Stimulated activated CD8-positive, alpha-beta memory T cell treated with anti-CD3 and anti-CD28 coated beads, Interleukin-12 subunit alpha, Interleukin-12 subunit beta, amount 100 ng/mL, for 4 hours (primary cell): Measurements from ENCODE around the gene PDE8B.

Experiments used
- DNase-seq: peaks from one replicate; pipeline ENCODE4 v3.0.0-alpha.2; 2020; ENCODE audit warnings: low read depth

PDE8B gene

DNA sequence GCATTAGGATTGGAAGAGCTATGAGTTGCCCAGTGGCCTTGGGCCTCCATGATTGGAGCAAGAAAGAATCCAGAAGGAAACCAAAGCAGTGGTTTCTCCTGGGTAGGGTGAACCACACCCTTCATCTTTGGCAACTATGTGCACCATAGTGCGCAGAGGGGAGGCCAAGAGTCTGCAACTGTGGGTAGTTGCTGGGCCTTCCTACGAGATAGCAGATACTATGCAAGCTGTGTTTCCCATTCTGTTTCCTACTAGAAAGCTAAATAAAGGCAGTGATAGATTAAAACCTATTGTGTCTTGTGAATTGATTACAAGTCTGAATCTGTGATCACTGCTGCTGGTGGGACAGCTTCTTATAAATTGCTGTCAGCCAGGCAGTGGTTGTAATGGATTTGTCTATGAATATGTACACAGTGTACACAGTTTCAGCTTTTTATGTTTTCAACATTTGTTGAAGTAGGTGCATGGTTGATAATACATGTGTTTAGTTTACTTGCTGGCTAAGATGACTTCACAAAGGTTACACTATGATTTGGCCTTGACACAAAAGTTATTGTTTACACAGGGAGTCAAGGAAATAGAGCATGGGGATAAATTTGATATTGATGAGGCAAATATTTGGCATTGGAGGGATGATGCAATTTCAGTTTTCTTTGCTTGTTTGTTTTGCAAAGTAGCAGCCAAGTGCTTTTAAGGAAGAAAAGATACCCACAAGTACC is 23.7 kb upstream of the PDE8B start:
- no peak for DNase-seq

DNA sequence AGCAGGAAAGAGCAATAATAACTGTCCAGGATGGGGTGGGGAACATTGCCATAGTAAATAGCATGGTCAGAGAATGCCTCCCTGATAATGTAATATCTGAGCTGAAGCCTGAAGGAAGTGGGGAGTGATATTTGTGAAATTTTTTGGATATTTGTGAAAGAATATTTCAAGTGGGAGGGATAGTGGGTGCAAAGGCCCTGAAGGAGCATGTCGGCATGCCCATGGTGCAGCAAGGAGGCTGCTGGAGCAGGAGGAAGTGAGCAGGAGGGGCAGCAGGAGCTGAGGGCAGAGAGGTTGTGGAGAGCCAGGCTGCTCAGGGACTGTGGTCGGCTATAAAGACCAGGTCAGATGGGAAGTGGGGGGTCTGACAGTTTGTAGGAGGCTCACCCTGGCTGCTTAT is 21.1 kb upstream of the PDE8B start:
- DNase-seq = no peak

DNA sequence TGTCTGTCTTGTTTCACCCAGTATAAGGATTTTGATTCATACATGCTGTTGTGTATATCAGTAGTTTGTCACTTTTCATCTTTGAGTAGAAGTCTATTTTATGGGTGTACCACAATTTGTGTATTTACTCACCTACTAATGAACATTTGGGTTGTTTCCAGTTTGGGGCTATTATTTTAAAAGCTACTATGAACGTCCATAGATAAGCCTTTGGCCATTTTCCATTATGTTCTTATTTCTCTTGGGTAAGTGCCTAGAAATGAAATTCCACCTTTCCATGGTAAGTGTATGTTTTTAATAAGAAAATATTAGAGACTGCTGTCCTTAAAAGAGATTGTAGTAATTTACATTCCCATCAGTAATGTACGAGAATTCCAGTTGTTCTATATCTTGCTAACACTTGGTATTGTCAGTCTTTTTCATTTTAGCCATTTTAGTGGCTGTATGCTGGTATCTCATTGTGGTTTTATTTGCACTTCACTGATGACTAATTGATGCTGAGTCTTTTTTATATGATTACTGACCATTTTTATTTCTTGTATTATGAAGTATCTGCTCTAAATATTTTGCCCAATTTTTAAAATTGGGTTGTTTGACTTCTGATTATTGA is 17.9 kb upstream of the PDE8B start:
- no peak for DNase-seq

DNA sequence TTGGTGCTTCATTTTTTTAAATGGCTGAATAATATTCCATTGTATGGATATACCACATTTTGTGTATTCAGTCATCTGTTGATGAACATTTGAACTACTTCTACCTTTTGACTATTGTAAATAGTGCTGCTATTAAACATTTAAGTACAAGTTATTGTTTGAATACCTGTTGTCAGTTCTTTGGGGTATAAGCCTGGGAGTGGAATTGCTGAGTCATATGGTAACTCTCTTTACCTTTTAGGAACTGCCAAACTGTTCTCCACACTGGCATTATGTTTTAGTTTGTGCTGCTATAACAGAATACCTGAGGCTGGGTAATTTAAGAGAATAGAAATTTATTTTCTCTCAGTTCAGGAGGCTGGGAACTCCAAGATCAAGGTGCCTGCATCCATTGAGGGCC is 15.7 kb upstream of the PDE8B start:
- no peak for DNase-seq

DNA sequence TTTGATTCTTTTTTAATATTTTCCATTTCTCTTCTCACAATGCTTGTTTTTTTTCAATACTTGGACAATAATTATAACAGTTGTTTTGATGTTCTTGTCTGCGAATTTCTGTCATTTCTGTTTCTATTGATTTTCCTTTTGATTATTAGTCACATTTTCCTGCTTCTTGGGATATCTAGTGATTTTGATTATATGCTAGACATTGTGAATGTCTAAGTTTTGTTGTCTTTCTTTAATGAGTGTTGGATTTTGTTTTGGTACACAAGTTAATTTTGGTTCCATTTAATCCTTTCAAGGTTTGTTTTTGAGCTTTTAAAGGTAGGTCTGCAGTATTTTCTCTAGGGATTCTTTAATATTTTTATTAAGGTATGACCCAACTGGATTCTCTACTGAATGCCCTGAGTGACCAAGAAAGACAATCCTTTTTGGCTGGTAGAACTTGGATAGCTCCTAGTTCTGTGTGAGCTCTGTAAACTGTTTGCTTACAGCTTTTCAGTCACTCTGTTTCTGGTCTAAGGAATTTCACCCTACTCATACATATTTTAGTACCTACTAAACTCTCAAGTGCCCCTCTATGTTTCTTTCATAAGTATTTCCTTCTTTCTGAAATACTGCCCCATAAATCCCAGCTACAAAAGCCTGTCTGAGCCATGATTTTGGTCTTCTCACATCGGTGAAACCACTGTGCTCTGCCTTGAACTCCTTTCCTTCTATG is 12.5 kb upstream of the PDE8B start:
- no peak for DNase-seq

DNA sequence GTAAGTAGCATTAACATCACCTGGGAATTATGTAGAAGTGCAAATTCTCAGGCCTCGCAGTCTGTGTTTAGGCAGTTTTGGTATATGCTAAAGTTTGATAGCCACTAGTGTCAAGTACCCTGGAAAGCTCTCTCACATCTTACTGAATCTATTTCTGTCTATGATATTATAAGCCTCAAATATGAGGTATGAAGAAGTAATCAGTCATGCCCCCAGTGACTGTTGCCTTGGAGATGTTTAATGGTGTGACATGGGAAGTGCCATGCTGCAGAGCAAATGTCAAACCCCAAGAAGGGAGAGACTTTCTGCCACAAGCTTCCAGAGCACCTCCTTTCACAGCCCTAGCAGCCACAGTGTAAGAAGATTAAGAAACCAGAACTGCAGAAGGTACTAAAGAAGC is 9.8 kb upstream of the PDE8B start:
- no peak for DNase-seq

DNA sequence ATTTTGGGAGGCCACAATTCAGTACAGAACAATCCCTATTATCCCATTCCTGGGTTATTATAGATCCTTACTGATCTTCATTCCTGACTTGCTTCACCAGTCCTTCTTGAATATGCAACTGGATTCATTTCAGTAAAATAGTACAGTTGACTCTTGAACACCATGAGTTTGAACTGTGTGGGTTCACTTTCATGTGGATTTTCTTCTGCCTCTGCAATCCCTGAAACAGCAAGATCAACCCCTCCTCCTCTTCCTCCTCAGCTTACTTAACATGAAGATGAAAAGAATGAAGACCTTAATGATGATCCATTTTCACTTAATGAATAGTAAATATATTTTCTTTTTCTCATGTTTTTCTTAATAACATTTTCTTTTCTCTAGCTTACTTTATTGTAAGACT is 8.3 kb upstream of the PDE8B start:
- no peak for DNase-seq

DNA sequence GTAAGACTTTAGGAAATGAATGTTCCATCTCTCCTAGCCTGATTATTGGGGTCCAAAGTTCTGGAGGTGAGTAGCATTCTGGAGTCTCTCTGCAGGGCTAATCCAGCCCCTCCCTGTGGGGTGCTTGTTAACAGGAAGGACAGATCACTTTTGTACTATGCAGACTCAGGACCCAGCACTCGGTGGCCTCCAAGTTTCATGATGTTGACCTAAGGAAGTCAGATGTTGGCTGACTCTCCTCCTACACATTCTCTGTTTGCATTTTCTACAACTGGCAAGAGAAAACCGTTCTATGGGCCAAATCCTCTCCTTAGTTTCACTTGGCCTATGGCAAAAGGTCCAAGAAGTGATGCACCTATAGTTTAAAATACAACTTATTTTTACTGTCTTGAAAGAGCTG is 5.5 kb upstream of the PDE8B start:
- no peak for DNase-seq

DNA sequence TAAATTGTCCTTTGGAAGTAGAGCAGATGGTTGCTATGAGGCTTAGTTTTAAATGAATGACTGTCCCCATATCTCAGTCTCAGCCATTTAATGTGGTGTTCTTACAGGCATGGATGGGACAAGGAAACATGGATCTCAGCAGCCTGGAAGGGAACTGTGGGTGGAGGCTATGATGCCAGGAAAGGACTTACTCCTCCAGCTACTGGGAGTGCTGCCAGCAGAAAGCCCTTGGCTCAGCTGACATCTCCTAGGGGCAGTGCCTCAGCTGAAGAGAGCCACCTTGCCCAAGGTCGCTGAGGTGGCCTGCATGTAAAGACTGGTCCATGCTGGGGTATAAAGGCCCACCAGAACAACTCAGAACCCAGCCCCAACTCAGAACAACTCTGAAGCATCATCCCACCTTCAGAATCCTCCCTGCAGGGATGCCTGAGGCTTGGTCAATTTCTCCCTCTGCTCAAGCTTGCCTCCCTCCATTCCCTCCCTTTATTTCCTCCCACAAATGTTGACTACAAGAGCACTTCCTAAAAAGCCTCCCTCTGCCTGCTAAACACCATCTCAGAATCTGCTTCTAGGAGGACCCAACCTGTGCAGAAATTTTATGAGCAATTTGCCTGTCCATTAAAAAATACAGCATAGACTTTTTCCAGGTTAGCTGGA is 1.8 kb upstream of the PDE8B start:
- DNase-seq = no peak

DNA sequence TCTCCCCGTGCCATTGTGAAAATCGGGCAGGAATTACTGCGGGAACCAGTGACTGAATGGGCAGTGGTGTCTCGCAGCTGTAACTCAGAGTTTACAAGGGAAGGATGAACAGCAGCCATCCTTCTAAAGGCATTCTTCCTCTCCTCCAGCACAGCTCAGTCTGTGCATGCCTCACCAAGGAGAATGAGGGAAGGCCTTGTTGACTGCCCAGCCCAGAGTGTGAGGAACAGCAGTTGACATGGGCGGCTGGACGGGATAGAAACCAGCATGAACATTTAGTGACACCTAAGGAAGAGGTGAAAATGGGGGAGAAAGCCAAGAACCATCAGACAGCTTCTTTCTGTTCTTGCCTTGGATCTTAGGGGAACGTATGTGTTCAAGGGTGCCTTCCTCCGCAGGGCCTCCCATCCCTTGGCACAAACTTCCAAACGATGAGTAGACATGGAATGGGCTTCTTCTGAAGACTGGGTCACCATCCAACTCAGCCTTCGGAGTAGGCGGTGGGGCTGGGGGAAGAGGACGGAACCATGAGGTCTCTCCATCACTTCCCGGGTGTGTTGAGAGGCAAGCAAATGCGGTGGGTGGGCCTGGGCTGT is 887 bp upstream of the PDE8B start:
- DNase-seq = no peak

DNA sequence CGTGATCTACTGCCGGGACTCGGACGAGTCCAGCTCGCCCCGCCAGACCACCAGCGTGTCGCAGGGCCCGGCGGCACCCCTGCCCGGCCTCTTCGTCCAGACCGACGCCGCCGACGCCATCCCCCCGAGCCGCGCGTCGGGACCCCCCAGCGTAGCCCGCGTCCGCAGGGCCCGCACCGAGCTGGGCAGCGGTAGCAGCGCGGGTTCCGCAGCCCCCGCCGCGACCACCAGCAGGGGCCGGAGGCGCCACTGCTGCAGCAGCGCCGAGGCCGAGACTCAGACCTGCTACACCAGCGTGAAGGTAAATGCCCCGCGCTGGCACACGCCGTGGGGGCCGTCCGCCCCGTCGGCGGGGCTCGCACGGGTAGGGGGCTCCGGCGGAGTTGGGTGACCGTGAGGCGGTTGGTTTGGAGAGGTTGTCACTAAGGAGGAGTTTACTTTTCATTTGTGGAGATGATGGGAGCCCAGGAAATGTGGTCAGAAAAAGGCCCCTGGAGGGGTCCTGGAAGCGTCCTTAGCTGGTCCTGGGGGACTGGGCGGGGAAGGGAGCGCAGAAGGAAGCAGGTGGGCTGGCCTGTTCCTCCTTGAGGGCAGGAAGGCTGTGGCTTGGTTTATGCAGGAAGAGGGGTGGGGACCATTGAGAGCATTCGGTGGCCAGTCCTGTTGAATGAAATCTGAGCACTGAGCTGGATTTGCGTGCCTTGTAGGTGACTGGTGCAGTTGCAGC is 647 bp downstream of the PDE8B start:
- DNase-seq = no peak

DNA sequence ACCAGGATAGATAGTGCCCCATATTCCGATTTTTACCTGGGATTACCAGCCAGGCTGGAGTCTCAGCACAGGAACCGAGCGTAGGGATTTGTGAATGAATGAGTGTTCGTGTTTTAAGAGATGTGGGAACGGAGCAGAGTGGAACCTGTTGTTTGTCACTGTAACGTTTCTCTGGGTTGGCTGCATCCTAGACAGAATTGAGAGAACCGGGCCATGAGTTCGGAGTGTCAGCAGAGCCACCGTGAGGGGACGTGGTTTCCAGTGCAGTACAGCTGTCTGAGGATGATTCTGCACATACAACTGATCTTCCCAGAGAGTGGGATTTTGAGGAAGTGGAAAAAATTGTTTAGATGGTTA is 1.2 kb downstream of the PDE8B start:
- no peak for DNase-seq

DNA sequence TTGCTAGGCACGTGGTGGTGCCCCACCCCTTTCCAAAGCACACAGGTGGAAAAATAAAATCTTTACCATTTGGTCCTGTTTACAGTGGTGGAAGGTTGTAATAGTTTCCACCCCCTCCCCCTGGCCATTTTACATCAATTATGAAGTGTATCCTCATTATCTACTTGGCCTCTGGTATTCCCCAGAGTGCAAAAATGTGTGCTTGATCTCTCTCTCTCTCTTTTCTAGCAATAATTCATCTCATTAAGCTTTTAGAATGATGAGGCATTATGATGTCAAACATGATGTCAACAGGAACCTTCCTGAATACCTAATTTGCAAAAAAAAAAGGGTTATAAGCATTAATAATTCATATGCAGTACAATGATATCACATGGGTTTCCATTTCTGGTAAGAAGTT is 3.1 kb downstream of the PDE8B start:
- DNase-seq = no peak

DNA sequence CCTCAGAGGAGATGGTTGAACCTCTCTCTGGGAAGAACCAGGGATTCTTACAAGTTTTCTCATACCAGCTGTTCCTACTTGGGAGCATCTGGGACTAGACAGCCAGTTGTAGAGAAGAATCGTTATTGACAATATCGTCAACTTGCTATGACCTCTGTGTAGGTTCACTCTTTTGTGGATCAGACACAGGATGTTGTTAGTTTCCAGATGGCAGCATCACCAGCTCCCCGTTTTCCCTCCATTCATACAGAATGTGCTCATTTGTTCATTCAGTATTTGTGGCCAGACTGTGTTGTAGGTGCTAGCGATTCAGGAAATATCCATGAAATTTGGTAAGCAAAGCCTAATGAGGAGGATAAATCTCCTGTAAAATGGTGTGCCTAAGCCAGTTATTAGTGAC is 3.7 kb downstream of the PDE8B start:
- DNase-seq = no peak

DNA sequence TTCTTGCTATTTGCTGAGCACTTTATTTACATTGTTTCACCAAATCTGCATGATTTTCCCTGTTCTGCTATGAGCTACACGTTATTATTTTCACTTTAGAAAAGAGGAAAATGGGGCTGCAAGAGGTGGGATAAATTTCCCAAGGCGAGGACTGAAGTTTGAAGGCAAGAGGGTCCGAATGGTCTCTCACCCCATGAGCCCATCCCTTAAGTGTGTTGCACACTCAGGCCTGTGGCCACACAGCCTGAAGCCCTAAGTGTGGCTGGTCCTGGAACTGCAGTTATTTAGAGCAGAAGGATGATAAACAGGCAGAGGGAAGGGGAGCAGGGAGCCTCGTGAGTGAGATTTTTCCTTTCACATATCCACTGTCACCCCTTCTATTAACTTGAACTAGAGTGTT is 7.8 kb downstream of the PDE8B start:
- DNase-seq = no peak

DNA sequence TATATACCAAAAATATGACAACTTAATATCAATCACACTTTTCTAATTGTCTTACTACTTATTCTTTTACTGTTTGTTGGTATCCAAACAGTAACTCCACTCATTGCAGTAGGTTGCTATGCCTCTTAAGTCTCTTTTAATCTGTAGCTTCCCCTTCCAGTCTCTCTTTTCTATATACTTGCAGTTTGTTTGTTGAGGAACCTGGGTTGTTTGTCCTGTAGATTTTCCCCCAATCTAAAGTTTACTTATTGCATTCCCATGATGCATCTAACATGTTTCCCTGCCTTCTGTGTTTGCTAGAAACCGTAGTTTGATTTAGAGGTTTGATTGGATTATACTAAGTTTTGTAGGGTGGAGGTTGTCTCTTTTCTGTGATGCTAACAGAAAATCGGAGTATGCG is 10.6 kb downstream of the PDE8B start:
- DNase-seq = no peak

DNA sequence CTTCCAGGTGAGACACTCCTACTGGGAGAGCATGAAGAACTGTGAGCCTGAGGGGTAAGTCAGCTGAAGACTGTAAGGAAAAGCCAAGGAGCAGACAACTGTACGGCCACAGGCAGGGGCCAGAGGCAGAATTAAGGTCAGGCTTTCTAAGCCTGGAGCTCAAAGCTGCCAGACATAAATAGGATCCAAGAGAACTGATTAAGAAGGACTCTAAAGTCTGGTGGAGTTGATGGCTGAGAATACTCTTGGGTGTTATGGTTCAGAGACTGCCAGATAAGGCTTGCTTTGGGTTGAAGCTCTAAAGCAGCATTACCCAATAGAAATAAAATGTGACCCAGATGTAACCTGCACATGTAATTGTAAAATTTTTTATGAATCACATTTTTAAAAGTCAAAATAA is 12.2 kb downstream of the PDE8B start:
- no peak for DNase-seq

DNA sequence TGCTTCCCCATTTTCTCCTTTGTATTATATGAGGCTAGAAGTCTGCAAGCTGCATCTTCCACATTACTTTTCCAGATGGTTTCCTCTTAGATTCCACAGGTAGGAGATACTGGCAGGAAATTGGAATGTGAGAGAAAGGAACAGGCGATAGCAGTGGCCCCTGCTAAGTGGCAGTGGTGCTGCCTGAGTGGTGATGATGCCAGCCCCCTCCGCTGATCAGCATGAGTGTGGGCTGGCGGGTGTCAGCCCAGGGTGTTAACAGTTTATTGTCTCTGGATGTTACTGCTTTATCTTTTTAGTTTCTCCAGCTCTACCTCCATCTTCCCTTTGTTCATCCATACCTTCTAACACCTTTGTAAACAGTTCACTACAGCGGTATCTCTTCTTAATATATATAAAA is 13.2 kb downstream of the PDE8B start:
- no peak for DNase-seq

DNA sequence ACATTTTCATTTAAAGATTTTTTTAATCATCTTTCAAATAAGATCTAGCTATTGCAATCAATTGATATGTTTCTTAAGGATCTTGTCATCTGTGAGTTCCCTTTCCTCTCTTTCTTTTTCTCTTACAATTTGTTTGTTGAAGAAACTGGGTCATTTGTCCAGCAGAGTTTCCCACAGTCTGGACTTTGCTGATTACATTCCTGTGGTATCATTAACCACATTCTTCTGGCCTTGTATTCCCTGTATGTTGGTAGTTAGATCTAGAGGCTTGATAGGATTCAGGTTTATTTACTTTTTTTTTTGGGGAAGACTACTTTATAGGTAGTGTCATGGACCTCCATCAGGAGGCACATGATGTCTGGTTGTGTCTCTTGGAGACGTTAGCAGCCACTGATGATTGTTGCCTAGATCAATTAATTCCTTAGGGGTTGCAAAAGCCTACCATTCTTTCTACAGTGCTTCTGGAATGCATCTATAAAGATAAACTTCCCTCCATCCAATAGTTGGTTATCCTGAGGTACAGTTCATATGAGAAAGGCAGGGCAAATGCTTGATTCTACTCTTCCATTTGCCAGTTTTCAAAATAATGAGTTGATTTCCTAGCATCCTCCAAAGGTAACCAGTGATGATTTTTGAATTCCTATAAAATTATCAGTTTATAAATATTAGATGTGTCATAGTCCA is 14.3 kb downstream of the PDE8B start:
- no peak for DNase-seq

DNA sequence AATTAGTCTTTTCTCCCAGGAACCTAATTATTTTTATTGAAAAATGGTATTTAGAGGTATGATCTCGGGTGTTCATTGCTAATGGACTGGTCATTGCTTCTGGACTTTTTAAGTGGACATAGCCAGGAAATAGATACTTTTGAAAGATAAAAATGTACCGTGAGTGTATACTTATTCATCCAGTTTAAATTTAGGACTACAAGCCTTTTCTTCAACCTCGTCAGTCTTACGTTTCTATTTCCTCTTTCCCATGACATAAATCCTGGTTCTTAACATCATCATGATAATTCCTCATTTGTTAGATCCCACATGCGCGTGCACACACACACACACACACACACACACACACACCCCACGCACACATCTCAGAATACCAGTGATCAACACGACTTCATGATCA is 15.1 kb downstream of the PDE8B start:
- no peak for DNase-seq

DNA sequence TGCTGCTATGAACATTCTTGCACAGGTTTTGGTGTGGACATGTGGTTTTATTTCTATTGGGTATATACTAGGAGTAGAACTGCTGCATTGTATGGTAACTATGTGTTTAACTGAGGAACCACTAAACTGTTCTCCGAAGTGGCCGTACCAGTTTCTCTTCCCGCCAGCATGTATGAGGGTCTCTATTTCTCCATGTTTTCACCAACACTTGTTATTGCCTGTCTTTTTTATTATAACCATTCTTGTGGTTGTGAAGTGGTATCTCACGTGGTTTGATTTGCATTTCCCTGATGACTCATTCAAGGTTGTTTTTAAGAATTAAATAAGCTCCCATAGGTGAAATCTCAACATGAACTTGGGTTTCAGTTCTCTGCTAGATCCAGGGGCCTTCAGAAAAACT is 19.4 kb downstream of the PDE8B start:
- DNase-seq = no peak
